Esophagus squamous epithelium (tissue), 4 donors: ENCODE data around the gene NOL9.

Experiments used
- CTCF ChIP-seq, 6 experiments: fragments of 450-650 bp in 4 of 6; fragments of 200-600 bp in 2 of 6; sonication (generic) in 2 of 6; IDR thresholded peaks; one replicate each; pipeline ENCODE4 v1.5.1; 2016 to 2019; ENCODE audit warnings: antibody characterized with exemption in 6 of 6, mild to moderate bottlenecking in 4 of 6, moderate library complexity in 4 of 6
- POLR2A ChIP-seq, 4 donors: fragments of 450-650 bp; IDR thresholded peaks; one replicate each; pipeline ENCODE4 v1.6.1; 2017; ENCODE audit warnings: antibody characterized with exemption in 4 of 4, mild to moderate bottlenecking in 4 of 4, moderate library complexity in 3 of 4

- TF ChIP-seq CTCF (IDR thresholded peaks at IDR 0.05): no peak
- no peak for TF ChIP-seq POLR2A (IDR thresholded peaks at IDR 0.05)
These were observed 57.0 kb downstream of the NOL9 start for GRCh38 chr1:6497215-6497866.
